ENCODE data around the gene DDX46.
A peak's percentile ranks its signal among the peaks of the same experiment; 100 is the strongest.
"Not testable (repeated sequence)": the region's sequence is repeated elsewhere in the genome, so short reads cannot be mapped to it uniquely, and the experiment has no call there.

The DDX46 gene

GRCh38 chr5:134787692-134788091 lies 29.1 kb downstream of the DDX46 start:
- no peak for DNase-seq

DNA sequence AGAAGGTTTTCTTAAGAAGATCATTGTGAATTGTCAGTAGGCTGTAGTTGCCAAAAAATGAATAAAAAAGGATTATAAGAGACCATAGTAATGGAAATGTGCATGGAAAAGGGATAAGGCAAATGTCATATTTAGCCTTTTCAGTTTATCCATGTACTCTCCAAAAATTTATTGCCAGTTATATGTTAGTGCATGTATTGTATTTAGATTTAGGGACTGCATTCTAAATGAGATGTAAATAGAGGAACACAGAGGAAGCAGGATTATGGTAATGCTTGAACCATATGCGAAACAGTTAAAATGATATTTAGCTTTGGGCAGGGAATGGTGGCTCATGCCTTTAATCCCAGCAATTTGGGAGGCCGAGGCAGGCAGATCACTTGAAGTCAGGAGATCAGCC lies 33.0 kb downstream of the DDX46 start:
- no peak for DNase-seq

- no peak for DNase-seq
Observed at GRCh38 chr5:134792286-134792685, 33.7 kb downstream of the DDX46 start.

DNA sequence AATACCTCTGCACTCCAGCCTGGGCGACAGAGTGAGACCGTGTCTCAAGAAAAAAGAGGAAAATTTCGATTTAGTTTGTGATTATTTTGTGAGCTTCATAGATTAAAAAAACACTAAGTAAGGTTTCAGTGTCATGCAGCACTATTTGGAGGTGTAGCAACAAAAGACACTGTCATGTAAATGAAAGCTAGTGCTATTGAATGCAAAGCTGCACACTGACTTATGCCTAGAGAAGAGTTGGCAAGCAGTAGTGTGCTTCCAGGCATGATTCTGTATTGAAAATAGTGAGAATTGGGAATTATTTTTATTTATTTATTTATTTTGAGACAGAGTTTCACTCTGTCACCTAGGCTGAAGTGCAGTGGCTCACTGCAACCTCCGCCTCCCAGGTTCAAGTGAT lies 34.5 kb downstream of the DDX46 start:
- no peak for DNase-seq

DNA sequence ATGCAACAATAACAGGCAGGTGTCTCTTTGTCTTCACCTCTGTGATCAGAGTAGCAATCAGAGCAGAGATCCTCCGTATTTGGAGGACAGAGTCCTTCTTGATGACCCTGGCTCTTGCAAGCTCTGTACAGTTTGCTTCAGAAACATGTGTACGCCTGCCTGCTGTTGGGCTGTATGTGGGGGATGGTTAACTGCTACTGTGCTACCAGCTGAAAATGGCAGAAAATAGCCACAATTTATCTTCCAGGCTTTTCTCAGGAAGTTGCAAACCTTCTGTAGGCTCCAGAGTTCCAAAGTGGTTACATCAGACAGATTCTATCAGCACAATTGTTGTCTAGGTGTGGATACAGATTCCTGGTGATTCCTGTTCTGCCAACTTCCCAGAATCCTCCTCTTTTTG lies 35.5 kb downstream of the DDX46 start:
- no peak for DNase-seq

DNA sequence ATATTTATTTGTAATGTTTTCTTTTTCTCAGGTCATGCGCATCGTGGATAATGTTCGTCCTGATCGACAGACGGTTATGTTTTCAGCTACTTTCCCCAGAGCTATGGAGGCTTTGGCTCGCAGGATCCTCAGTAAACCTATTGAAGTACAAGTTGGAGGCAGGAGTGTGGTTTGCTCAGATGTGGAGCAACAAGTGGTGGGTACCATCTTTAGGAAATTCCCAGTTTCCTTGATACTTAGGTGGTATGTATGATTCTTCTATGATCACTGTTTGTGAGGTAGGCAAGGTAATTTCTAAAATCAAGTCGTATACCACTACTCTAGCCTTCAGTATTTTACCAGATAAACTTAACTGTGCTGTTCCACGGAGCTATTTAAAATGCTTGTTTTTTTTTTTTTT lies 36.2 kb downstream of the DDX46 start:
- no peak for DNase-seq

- no peak for DNase-seq
Observed at GRCh38 chr5:134798468-134798867, 39.9 kb downstream of the DDX46 start.

- no peak for DNase-seq
Observed at GRCh38 chr5:134803821-134804220, 45.2 kb downstream of the DDX46 start.

DNA sequence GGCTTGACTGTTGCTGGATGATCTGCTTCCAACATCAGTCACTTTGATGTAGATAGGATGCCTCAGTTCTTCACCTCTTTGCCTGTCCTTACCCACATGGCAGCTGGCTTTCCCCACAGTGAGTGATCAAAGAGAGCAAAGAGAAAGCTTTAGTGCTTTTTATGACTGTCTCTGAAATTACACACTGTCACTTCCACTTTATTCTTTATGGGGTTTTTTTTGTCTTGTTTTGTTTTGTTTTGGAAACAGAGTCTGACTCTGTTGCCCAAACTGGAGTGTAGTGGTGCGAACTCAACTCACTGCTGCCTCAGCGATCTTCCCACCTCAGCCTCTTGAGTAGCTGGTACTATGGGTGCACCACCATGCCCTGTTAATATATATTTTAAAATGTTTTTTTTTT lies 54.8 kb downstream of the DDX46 start:
- no peak for DNase-seq

DNA sequence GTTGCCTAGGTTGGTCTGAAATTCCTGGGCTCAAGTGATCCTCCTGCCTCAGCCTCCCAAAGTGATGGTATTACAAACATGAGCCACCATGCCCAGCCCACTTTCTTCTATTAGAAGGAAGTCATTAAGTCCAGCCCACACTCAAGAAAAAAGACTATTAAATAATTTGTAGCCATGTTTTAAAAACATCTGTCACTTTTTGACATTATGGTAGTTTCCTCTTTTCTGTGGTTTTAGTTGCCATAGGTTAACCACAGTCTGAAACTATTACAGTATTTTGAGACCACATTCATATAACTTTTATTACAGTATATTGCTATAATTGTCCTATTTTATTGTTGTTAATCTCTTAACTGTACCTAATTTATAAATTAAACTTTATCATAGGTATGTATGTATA lies 55.2 kb downstream of the DDX46 start:
- no peak for DNase-seq

GRCh38 chr5:134817006-134817405 lies 58.4 kb downstream of the DDX46 start:
- no peak for DNase-seq

DNA sequence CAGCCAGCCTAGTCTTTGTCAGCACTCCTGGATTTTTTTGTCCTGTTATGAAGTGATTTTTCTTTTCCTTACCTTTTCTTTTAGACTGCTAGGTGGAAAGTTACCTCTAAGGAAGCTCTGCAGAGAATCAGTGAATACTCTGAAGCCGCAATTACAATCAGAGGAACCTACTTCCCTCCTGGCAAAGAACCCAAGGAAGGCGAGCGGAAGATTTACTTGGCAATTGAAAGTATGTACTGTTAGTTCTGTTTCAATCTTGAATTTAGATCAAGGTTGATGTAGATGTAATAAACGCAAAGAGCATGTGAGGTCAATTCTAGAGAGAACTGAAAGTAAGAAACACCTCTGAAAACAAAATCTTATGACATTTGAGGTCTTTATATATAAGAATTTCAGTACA lies 60.2 kb downstream of the DDX46 start:
- no peak for DNase-seq

- DNase-seq = no peak
Observed at GRCh38 chr5:134819407-134819963, 60.9 kb downstream of the DDX46 start.

GRCh38 chr5:134821841-134822240 lies 63.3 kb downstream of the DDX46 start:
- no peak for DNase-seq

DNA sequence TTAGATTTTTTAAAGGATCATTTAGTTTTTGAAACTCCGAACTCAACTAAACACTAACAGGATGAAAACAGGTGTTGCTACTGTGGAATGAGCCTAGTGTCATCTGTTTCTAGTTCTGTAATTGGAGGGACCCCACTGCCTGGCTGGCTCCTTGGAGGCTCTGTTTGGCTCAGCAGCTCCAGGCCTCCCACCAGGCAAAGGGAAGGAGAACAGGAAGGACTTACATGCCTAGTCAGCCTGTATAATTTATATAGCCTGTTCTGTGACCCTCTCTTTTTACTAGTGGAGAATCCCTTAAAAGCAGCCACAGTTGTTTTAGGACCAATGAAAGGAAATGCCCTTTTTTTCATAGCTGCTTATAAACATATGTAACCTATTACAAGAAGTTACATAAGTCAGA lies 66.1 kb downstream of the DDX46 start:
- DNase-seq = no peak

GRCh38 chr5:134825212-134825611 lies 66.6 kb downstream of the DDX46 start:
- no peak for DNase-seq

DNA sequence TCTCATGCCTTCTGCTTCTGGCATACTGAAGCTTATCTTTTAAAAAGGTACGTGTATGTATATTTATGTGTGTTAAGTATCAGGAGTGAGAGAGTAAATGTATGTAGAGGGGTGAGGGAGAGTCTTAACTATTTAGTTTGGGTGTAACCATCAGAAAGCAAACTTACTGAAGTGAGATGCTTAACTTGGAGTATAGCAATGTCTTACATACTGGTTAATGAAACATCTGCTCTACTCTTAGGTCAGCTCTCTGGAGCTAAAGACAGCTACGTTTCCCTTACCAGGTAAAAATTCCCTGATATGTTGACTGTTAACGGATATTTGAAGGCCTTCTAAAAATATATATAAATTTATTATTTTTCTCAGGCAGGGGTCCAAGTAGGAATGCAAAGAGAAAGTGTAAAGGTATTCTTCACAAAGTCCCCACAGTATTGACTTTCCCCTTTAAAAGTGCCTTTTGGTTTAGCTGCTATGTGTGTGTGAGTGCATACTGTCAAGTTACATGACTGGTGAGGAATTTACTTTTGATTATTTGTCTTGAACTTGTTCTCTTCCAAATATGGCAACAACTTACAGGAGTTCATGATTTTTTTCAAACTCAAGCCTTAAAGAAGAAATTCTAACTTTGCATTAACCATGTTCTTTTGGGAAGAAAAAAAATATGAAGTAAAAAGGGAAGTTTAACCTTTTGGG lies 74.9 kb downstream of the DDX46 start:
- DNase-seq = no peak

- DNase-seq = no peak
Observed at GRCh38 chr5:134835623-134836022, 77.0 kb downstream of the DDX46 start.

DNA sequence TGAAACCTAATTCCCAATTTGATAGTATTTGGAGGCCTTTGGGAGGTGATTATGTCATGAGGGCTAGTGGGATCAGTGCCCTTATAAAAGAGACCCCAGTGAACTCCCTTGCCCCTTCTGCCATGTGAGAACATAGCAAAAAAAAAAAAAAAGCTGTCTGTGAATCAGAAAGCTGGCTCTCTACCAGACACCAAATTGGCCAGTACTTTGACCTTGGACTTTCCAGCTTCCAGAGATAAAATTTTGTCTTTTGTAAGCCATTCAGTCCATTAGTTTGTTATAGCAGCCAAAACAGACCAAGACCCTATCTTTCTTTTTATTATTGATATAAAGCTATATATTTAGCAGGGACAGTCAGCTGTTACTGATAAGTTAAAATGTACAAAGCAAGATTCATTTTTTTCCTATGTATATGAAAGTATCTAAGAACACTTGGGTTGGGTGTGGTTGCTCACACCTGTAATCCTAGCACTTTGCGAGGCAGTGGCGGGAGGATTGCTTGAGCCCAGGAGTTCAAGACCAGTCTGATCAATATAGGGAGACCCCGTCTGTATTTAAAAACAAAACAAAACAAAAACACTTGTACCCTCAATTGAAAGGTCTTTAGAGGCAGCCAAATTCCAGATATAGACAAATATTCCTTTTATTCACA lies 79.1 kb downstream of the DDX46 start:
- DNase-seq = no peak

GRCh38 chr5:134838361-134838760 lies 79.8 kb downstream of the DDX46 start:
- not testable (repeated sequence) for DNase-seq

GRCh38 chr5:134840811-134841210 lies 82.2 kb downstream of the DDX46 start:
- no peak for DNase-seq

GRCh38 chr5:134844252-134844651 lies 85.7 kb downstream of the DDX46 start:
- DNase-seq = no peak

- no peak for DNase-seq
Observed at GRCh38 chr5:134845335-134845851, 86.8 kb downstream of the DDX46 start.

DNA sequence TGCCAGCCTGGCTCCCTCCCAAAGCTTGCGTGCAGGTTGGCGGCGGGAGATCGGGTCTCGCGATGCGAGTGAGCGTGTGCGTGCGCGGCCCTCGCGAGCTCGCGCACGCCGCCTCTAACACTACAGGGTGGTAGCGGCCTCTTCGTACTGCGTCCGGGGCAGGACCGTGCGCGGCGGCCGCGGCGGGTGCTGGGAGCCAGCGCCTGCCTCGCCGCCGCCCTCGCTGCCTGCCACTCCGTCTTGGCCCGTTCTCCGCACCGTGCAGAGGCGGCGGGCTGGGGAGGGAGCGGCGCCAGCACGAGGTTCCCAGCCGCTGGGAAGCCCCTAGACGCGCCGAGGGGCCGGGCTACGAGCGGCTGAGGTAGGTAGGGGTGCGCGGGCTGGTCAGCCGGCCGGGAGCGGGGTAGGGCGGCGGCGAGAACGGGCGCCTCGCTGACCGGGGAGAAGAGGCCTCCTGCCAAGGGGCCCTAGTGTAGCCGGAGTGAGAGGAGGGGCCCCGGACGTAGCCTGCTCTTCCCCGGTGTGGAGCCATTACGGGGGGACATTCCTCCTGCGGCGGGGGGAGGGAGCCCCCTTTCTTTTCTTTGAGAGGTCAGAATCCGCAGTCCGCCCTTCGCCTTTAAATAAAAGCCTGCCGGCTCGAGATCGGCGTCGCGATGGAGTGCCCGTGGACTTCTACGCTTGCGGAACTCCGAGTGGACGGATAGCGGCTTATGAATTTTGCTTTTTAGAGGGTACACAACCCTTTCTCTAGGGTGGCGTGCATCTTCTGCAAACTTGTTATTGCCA lies 87.5 kb downstream of the DDX46 start, which contains the start of gene C5orf24:
C5orf24 (plus strand) TSS at position 117 of the 789 bp plus-strand sequence. CDS start 8,933 bp downstream, outside the sequence.
- peak; percentile 62 for DNase-seq
